Omental fat pad (tissue), 4 donors: Measurements from ENCODE around the gene CHST9. TPM values are rescaled to one million over a fixed set of nuclear protein-coding genes. Genes with fewer than 3 reads are reported as not detected.

ENCODE experiments used
- ATAC-seq: fragments of 150-250 bp; one replicate; pipeline ENCODE4 v1.9.1; 2016; ENCODE audit warnings: mild to moderate bottlenecking, moderate library complexity; ENCODE audit not compliant: low FRiP score
- DNase-seq: peaks from one replicate; pipeline ENCODE4 v3.0.0-alpha.2; 2019; ENCODE audit warnings: low spot score
- total RNA-seq, 4 donors: library from RNA; depleted of rRNA; stranded (reverse); fragments of >200 nt; gene quantifications; one replicate each; pipeline ENCODE4 v1.1.0, GENCODE V29; 2016
- TF ChIP-seq, protein P1 (sequence below), 3 donors: fragments of 450-650 bp; IDR thresholded peaks; one replicate each; pipeline ENCODE4 v1.5.1; 2016 to 2017; ENCODE audit warnings: antibody characterized with exemption in 3 of 3, mild to moderate bottlenecking in 3 of 3, moderate library complexity in 2 of 3

Gene CHST9
- total RNA-seq, 4 donors from 2014 or later: under 0.01 TPM; not detected in 3

DNA sequence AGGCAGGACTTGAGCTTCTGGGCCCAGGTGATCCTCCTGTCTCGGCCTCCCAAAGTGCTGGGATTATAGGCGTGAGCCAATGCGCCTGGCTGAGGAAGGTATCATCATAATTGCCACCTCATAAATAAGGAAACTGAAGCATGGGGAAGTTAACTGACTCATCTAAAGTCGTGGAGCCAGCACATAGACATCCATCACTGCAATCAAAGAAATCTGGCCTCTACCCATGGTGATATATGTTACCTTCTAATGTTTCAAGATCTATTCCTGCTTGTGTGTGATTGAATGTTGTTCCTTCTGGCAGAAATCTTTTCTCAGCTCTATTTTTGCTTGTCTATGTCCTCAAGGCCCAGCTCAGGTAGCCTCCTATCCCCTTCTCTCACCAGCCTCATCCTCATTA is 214.5 kb downstream of the CHST9 start:
- ATAC-seq (no peak), DNase-seq (no peak)
- TF ChIP-seq, protein P1, sequence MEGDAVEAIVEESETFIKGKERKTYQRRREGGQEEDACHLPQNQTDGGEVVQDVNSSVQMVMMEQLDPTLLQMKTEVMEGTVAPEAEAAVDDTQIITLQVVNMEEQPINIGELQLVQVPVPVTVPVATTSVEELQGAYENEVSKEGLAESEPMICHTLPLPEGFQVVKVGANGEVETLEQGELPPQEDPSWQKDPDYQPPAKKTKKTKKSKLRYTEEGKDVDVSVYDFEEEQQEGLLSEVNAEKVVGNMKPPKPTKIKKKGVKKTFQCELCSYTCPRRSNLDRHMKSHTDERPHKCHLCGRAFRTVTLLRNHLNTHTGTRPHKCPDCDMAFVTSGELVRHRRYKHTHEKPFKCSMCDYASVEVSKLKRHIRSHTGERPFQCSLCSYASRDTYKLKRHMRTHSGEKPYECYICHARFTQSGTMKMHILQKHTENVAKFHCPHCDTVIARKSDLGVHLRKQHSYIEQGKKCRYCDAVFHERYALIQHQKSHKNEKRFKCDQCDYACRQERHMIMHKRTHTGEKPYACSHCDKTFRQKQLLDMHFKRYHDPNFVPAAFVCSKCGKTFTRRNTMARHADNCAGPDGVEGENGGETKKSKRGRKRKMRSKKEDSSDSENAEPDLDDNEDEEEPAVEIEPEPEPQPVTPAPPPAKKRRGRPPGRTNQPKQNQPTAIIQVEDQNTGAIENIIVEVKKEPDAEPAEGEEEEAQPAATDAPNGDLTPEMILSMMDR (IDR thresholded peaks at IDR 0.05): no peak

DNA sequence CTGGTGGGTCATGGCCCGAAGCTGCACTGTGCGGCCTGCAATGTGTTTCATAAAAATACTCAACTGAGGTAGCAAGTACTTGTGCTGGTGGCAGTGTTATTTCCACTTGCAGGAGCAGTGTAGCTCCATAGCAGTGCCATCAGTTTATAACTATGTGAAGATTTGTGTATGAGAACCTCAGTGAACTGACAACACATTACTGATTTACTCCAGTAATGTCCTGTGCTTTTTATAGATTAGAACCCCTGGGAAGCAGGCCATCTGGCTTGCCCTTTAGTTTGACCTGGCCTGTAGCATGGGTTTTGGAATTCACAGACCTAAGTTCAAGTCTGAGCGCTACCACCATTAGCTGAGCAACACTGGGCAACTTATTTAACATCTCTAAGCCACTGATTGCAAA is 219.9 kb downstream of the CHST9 start:
- TF ChIP-seq, protein P1 (IDR thresholded peaks at IDR 0.05): no peak
- no peak for DNase-seq
- no peak for ATAC-seq

DNA sequence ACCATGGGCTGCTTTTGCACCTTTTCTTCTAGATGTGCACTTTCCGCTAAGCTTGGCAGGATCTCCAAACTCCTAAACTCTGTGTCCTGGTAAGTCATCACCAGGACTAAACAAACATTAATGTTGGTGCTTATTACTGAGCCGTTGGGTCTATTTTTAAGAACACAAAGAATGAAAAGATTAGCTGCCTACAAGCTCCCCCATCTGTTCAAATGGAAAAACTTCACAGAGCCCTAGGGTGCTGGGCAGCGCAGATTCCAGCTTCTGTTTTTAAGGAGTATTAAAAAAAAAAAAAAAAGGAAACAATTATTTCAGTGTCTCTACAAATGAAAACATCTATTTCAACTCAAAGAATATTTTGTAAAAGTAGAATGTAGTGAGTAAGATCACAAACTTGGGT is 221.8 kb downstream of the CHST9 start:
- DNase-seq: no peak
- TF ChIP-seq, protein P1 (IDR thresholded peaks at IDR 0.05): no peak
- ATAC-seq: no peak

- ATAC-seq: no peak
These were observed 223.3 kb downstream of the CHST9 start for GRCh38 chr18:26961839-26962238.

GRCh38 chr18:26960911-26961310 is 224.2 kb downstream of the CHST9 start:
- no peak for DNase-seq
- no peak for ATAC-seq
- TF ChIP-seq, protein P1 (IDR thresholded peaks at IDR 0.05): no peak

More at GRCh38 chr18:26961839-26962238, 223.3 kb downstream of the CHST9 start:
- TF ChIP-seq, protein P1 (IDR thresholded peaks at IDR 0.05): no peak
- no peak for DNase-seq

DNA sequence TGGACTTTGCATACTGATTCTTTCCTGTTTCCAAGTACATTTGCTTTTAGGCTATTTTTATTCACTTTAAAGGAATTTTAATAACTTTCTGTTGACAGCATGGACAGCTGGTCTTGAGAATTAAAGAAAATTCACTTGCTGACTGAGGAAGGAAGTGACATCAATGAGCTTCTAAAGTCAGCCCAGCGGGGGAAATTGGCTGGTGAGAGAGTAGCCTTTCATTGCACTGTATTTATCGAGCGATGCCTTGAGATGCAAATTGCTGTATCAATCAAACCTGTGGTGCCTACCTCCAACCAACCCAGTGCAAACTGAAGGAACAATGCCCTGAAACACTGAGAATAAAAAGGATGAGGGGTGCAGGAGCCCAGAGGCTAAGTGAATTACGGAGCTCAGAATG is 228.2 kb downstream of the CHST9 start:
- TF ChIP-seq, protein P1 (IDR thresholded peaks at IDR 0.05): no peak
- no peak for ATAC-seq

GRCh38 chr18:26948703-26949102 is 236.4 kb downstream of the CHST9 start:
- TF ChIP-seq, protein P1 (IDR thresholded peaks at IDR 0.05): no peak
- ATAC-seq (no peak), DNase-seq (no peak)

More for the DNA sequence above, 228.2 kb downstream of the CHST9 start:
- DNase-seq: no peak
